ENCODE results near the gene OSBPL1A. TPM values are rescaled to one million over a fixed set of nuclear protein-coding genes. Genes with fewer than 3 reads are reported as not detected.

OSBPL1A gene
- total and polyA plus RNA-seq, 4 experiments from 2014 or later, result 2.4 to 5.3 (median 4.0) TPM

- no peaks in the 10 kb centered on the region for H3K9me3 Mint-ChIP-seq
- DNase-seq, result no peak
- Histone ChIP-seq H3K27ac (ENCODE audit: low read depth, low read length) (no peak overlapping the region), H3K4me1 (ENCODE audit: insufficient read depth, low read length) (no peaks in the 10 kb centered on the region), H3K9me3 (ENCODE audit: control insufficient read depth in 1 of 2, low read length in 2 of 2) (no peaks in the 10 kb centered on the region), H3K4me3 (ENCODE audit: low read length in 2 of 2) (no peak overlapping the region), H3K36me3 (ENCODE audit: insufficient read depth, low read length) (no peaks in the 10 kb centered on the region), H3K27me3 (ENCODE audit: insufficient read depth, low read length) (no peaks in the 10 kb centered on the region)
- peaks cover 0 to 1% (median 0%) of the 10 kb centered on the region in 4 donors for H3K4me1 Mint-ChIP-seq
- CTCF ChIA-PET (ENCODE audit: partially characterized antibody), result no interaction called here
- no peak overlapping the region for H3K4me3 Mint-ChIP-seq
- peaks cover 0 to 12% of the 10 kb centered on the region in 2 donors for H3K36me3 Mint-ChIP-seq
- H3K27me3 Mint-ChIP-seq, result peaks cover 0 to 6% of the 10 kb centered on the region in 2 donors
- no peak overlapping the region for H3K27ac Mint-ChIP-seq
- POLR2A ChIA-PET (ENCODE audit: partially characterized antibody), result no interaction called here
- intact Hi-C loops (cut with micrococcal nuclease), result no loop called here
Measured at GRCh38 chr18:24239341-24239740, 158.3 kb downstream of the OSBPL1A start.

- Mint-ChIP-seq H3K27ac (no peak overlapping the region), H3K9me3 (no peaks in the 10 kb centered on the region), H3K36me3 (peaks cover 0 to 12% of the 10 kb centered on the region in 2 donors), H3K4me1 (peaks cover 0 to 1% (median 0%) of the 10 kb centered on the region in 4 donors), H3K27me3 (peaks cover 0 to 2% of the 10 kb centered on the region in 2 donors), H3K4me3 (no peak overlapping the region)
- no peaks in the 10 kb centered on the region for H3K9me3 ChIP-seq (ENCODE audit: control insufficient read depth in 1 of 2, low read length in 2 of 2)
- H3K4me1 ChIP-seq (ENCODE audit: insufficient read depth, low read length), result no peaks in the 10 kb centered on the region
- no peaks in the 10 kb centered on the region for H3K27me3 ChIP-seq (ENCODE audit: insufficient read depth, low read length)
- H3K36me3 ChIP-seq (ENCODE audit: insufficient read depth, low read length), result no peaks in the 10 kb centered on the region
- POLR2A ChIA-PET (ENCODE audit: partially characterized antibody), result no interaction called here
- no peak for DNase-seq
- H3K4me3 ChIP-seq (ENCODE audit: low read length in 2 of 2), result no peak overlapping the region
- H3K27ac ChIP-seq (ENCODE audit: low read depth, low read length), result no peak overlapping the region
- intact Hi-C loops (cut with micrococcal nuclease), result no loop called here
- CTCF ChIA-PET (ENCODE audit: partially characterized antibody), result no interaction called here
Measured at GRCh38 chr18:24238387-24238786, 159.2 kb downstream of the OSBPL1A start.

GRCh38 chr18:24234850-24235418 lies 162.7 kb downstream of the OSBPL1A start:
- H3K4me1 Mint-ChIP-seq, result peaks cover 0 to 2% (median under 1%) of the 10 kb centered on the region in 4 donors
- POLR2A ChIA-PET (ENCODE audit: partially characterized antibody), result no interaction called here
- H3K9me3 Mint-ChIP-seq, result no peaks in the 10 kb centered on the region
- Histone ChIP-seq H3K27me3 (ENCODE audit: insufficient read depth, low read length) (no peaks in the 10 kb centered on the region), H3K36me3 (ENCODE audit: insufficient read depth, low read length) (no peaks in the 10 kb centered on the region), H3K27ac (ENCODE audit: low read depth, low read length) (no peak overlapping the region), H3K4me1 (ENCODE audit: insufficient read depth, low read length) (no peaks in the 10 kb centered on the region), H3K4me3 (ENCODE audit: low read length in 2 of 2) (no peak overlapping the region), H3K9me3 (ENCODE audit: control insufficient read depth in 1 of 2, low read length in 2 of 2) (no peaks in the 10 kb centered on the region)
- DNase-seq, result no peak
- H3K4me3 Mint-ChIP-seq, result no peak overlapping the region
- H3K36me3 Mint-ChIP-seq, result peaks cover 0 to 12% of the 10 kb centered on the region in 2 donors
- no peaks in the 10 kb centered on the region for H3K27me3 Mint-ChIP-seq
- CTCF ChIA-PET (ENCODE audit: partially characterized antibody), result no interaction called here
- no peak overlapping the region for H3K27ac Mint-ChIP-seq
- intact Hi-C loops (cut with micrococcal nuclease), result no loop called here

GRCh38 chr18:24234330-24234729 lies 163.3 kb downstream of the OSBPL1A start:
- Mint-ChIP-seq H3K27ac (no peak overlapping the region), H3K4me1 (peaks cover 0 to 2% (median under 1%) of the 10 kb centered on the region in 4 donors), H3K27me3 (no peaks in the 10 kb centered on the region), H3K4me3 (no peak overlapping the region), H3K36me3 (peaks cover 0 to 12% of the 10 kb centered on the region in 2 donors), H3K9me3 (no peaks in the 10 kb centered on the region)
- Histone ChIP-seq H3K36me3 (ENCODE audit: insufficient read depth, low read length) (no peaks in the 10 kb centered on the region), H3K27ac (ENCODE audit: low read depth, low read length) (no peak overlapping the region), H3K27me3 (ENCODE audit: insufficient read depth, low read length) (no peaks in the 10 kb centered on the region), H3K4me1 (ENCODE audit: insufficient read depth, low read length) (no peaks in the 10 kb centered on the region), H3K9me3 (ENCODE audit: control insufficient read depth in 1 of 2, low read length in 2 of 2) (no peaks in the 10 kb centered on the region), H3K4me3 (ENCODE audit: low read length in 2 of 2) (no peak overlapping the region)
- no peak for DNase-seq
- CTCF ChIA-PET (ENCODE audit: partially characterized antibody), result no interaction called here
- intact Hi-C loops (cut with micrococcal nuclease), result no loop called here
- POLR2A ChIA-PET (ENCODE audit: partially characterized antibody), result no interaction called here

- no peak for DNase-seq
- peaks cover 0 to 2% (median under 1%) of the 10 kb centered on the region in 4 donors for H3K4me1 Mint-ChIP-seq
- ChIA-PET CTCF (ENCODE audit: partially characterized antibody) (no interaction called here), POLR2A (ENCODE audit: partially characterized antibody) (no interaction called here)
- no peak overlapping the region for H3K27ac ChIP-seq (ENCODE audit: low read depth, low read length)
- no peak overlapping the region for H3K27ac Mint-ChIP-seq
- H3K4me1 ChIP-seq (ENCODE audit: insufficient read depth, low read length), result no peaks in the 10 kb centered on the region
- H3K36me3 ChIP-seq (ENCODE audit: insufficient read depth, low read length), result no peaks in the 10 kb centered on the region
- intact Hi-C loops (cut with micrococcal nuclease), result no loop called here
- H3K27me3 Mint-ChIP-seq, result peaks cover 3 to 6% of the 10 kb centered on the region in 2 donors
- H3K27me3 ChIP-seq (ENCODE audit: insufficient read depth, low read length), result no peaks in the 10 kb centered on the region
- peaks cover 0 to 6% of the 10 kb centered on the region in 2 donors for H3K36me3 Mint-ChIP-seq
- no peaks in the 10 kb centered on the region for H3K9me3 ChIP-seq (ENCODE audit: control insufficient read depth in 1 of 2, low read length in 2 of 2)
- no peaks in the 10 kb centered on the region for H3K9me3 Mint-ChIP-seq
- H3K4me3 Mint-ChIP-seq, result no peak overlapping the region
- no peak overlapping the region for H3K4me3 ChIP-seq (ENCODE audit: low read length in 2 of 2)
Measured at GRCh38 chr18:24232800-24233199, 164.8 kb downstream of the OSBPL1A start.

- Mint-ChIP-seq H3K27me3 (peaks cover 3 to 9% of the 10 kb centered on the region in 2 donors), H3K36me3 (peaks cover 0 to 3% of the 10 kb centered on the region in 2 donors), H3K4me3 (no peak overlapping the region), H3K9me3 (no peaks in the 10 kb centered on the region), H3K4me1 (peaks cover 0 to 2% (median under 1%) of the 10 kb centered on the region in 4 donors), H3K27ac (no peak overlapping the region)
- H3K27me3 ChIP-seq (ENCODE audit: insufficient read depth, low read length), result no peaks in the 10 kb centered on the region
- H3K36me3 ChIP-seq (ENCODE audit: insufficient read depth, low read length), result no peaks in the 10 kb centered on the region
- H3K9me3 ChIP-seq (ENCODE audit: control insufficient read depth in 1 of 2, low read length in 2 of 2), result no peaks in the 10 kb centered on the region
- DNase-seq, result no peak
- CTCF ChIA-PET (ENCODE audit: partially characterized antibody), result no interaction called here
- H3K27ac ChIP-seq (ENCODE audit: low read depth, low read length), result no peak overlapping the region
- H3K4me3 ChIP-seq (ENCODE audit: low read length in 2 of 2), result no peak overlapping the region
- intact Hi-C loops (cut with micrococcal nuclease), result no loop called here
- POLR2A ChIA-PET (ENCODE audit: partially characterized antibody), result no interaction called here
- no peaks in the 10 kb centered on the region for H3K4me1 ChIP-seq (ENCODE audit: insufficient read depth, low read length)
Measured at GRCh38 chr18:24231773-24232735, 165.6 kb downstream of the OSBPL1A start.

GRCh38 chr18:24230766-24231165 lies 166.9 kb downstream of the OSBPL1A start:
- Histone ChIP-seq H3K27me3 (ENCODE audit: insufficient read depth, low read length) (no peaks in the 10 kb centered on the region), H3K4me1 (ENCODE audit: insufficient read depth, low read length) (no peaks in the 10 kb centered on the region), H3K27ac (ENCODE audit: low read depth, low read length) (no peak overlapping the region), H3K36me3 (ENCODE audit: insufficient read depth, low read length) (no peaks in the 10 kb centered on the region), H3K9me3 (ENCODE audit: control insufficient read depth in 1 of 2, low read length in 2 of 2) (no peaks in the 10 kb centered on the region), H3K4me3 (ENCODE audit: low read length in 2 of 2) (no peak overlapping the region)
- H3K27me3 Mint-ChIP-seq, result peaks cover 3 to 11% of the 10 kb centered on the region in 2 donors
- no peak overlapping the region for H3K4me3 Mint-ChIP-seq
- intact Hi-C loops (cut with micrococcal nuclease), result no loop called here
- H3K27ac Mint-ChIP-seq, result no peak overlapping the region
- ChIA-PET POLR2A (ENCODE audit: partially characterized antibody) (no interaction called here), CTCF (ENCODE audit: partially characterized antibody) (no interaction called here)
- no peaks in the 10 kb centered on the region for H3K36me3 Mint-ChIP-seq
- peaks cover 0 to 2% (median under 1%) of the 10 kb centered on the region in 4 donors for H3K4me1 Mint-ChIP-seq
- H3K9me3 Mint-ChIP-seq, result no peaks in the 10 kb centered on the region
- DNase-seq, result no peak

All from CD4-positive, alpha-beta memory T cell (primary cell).